Kidney (tissue), 14 donors: ENCODE data around the gene JCHAIN. TPM values are rescaled to one million over a fixed set of nuclear protein-coding genes. Genes with fewer than 3 reads are reported as not detected.

Source experiments
- DNase-seq, 5 donors: peaks; one replicate each; pipeline ENCODE4 v3.0.0-alpha.2; 2013 to 2020
- FAIRE-seq: peaks from 2 replicates; lab custom pipeline; 2012; peaks lifted over from hg19 to GRCh38; lab: Jason Lieb, UNC
- H3K27ac ChIP-seq, 2 donors: one replicate each; pipeline ENCODE4 v1.7.0; 2013; ENCODE audit warnings: low read depth in 2 of 2, low read length in 2 of 2, inconsistent platforms in 1 of 2
- H3K27me3 ChIP-seq: one replicate; pipeline ENCODE4 v1.7.1; 2013; ENCODE audit warnings: low read length, inconsistent platforms; ENCODE audit not compliant: control insufficient read depth, insufficient read depth
- H3K36me3 ChIP-seq, 3 donors: one replicate each; pipeline versions ENCODE4 v1.7.0 to v1.7.1; 2013; ENCODE audit warnings: low read length in 3 of 3, control low read depth in 1 of 3, inconsistent platforms in 1 of 3; ENCODE audit not compliant: insufficient read depth in 3 of 3, control insufficient read depth in 2 of 3
- H3K4me1 ChIP-seq, 3 donors: one replicate each; pipeline versions ENCODE4 v1.7.0 to v1.7.1; 2013; ENCODE audit warnings: low read length in 3 of 3, inconsistent platforms in 1 of 3, low read depth in 1 of 3; ENCODE audit not compliant: control insufficient read depth in 2 of 3, insufficient read depth in 2 of 3
- H3K4me3 ChIP-seq, 3 donors: one replicate each; pipeline versions ENCODE4 v1.7.0 to v1.8.1; 2013; ENCODE audit warnings: low read length in 3 of 3, control low read depth in 1 of 3, inconsistent platforms in 1 of 3
- H3K9ac ChIP-seq, 3 donors: one replicate each; pipeline versions ENCODE4 v1.7.0 to v1.7.1; 2013; ENCODE audit warnings: low read length in 3 of 3, control low read depth in 1 of 3, inconsistent platforms in 1 of 3
- H3K9me3 ChIP-seq, 3 donors: one replicate each; pipeline versions ENCODE4 v1.7.0 to v1.7.1; 2013; ENCODE audit warnings: low read length in 3 of 3, control low read depth in 1 of 3, inconsistent platforms in 1 of 3; ENCODE audit not compliant: control insufficient read depth in 2 of 3, insufficient read depth in 1 of 3
- CTCF ChIP-seq: IDR thresholded peaks from 3 replicates; pipeline ENCODE4 v1.5.1; 2012; ENCODE audit warnings: mild to moderate bottlenecking, moderate library complexity, borderline replicate concordance; ENCODE audit not compliant: insufficient read depth; ENCODE audit errors: extremely low read depth
- intact Hi-C: fragments of 100-400 bp; cut with DNase I; formaldehyde crosslinking; loops from one replicate; pipeline ENCODE4 v1.11.1; 2022
- polyA plus RNA-seq: library from polyadenylated mRNA; stranded (reverse); fragments of 350-450 nt; fragmentation: Illumina TruSeq; extraction: RNeasy Lipid Tissue Mini Kit (QIAGEN cat#74804); gene quantifications from one replicate; pipeline ENCODE4 v1.2.3, GENCODE V29; 2014; ENCODE audit warnings: low read depth, low replicate concordance; ENCODE audit not compliant: insufficient read depth
- total RNA-seq: library from RNA; stranded (reverse); fragmentation: NEBNext Ultra II Directional; extraction: Animal tissue kit (Norgen Biotek cat#: 25700); gene quantifications from one replicate; pipeline ENCODE4 v1.2.1, GENCODE V29; 2021
- donor health status: control.
- donor health status: control.
- donor health status: control.
- donor health status: control.
- donor health status: control.
- donor health status: DM: yes; HTN: yes; CAD: no.
- donor health status: Normal renal cell carcinoma (clear cell type).

JCHAIN gene
- total and polyA plus RNA-seq, 2 donors from 2014 or later = 5.1 to 355 TPM

- Histone ChIP-seq H3K9ac (no peak overlapping the region), H3K27me3 (no peaks in the 10 kb centered on the region), H3K9me3 (no peaks in the 10 kb centered on the region), H3K4me3 (peak overlapping the region in 2 of 3 donors; percentile 29 to 42), H3K27ac (peak overlapping the region; percentile 65 to 91), H3K36me3 (no peaks in the 10 kb centered on the region), H3K4me1 (peaks cover 0 to 16% (median 14%) of the 10 kb centered on the region in 3 donors)
- intact Hi-C loops = no loop called here
- no peak for FAIRE-seq
- DNase-seq = peak in 3 of 5 donors; percentile 12 to 36 (median 26)
- no peak for TF ChIP-seq CTCF
Measured at GRCh38 chr4:70713453-70714078, 47.3 kb upstream of the JCHAIN start.

GRCh38 chr4:70712604-70713452 lies 46.5 kb upstream of the JCHAIN start:
- FAIRE-seq = no peak
- Histone ChIP-seq H3K4me3 (peak overlapping the region in 2 of 3 donors; percentile 29 to 42), H3K9me3 (no peaks in the 10 kb centered on the region), H3K27ac (peak overlapping the region; percentile 65 to 91), H3K27me3 (no peaks in the 10 kb centered on the region), H3K9ac (no peak overlapping the region), H3K36me3 (no peaks in the 10 kb centered on the region), H3K4me1 (peaks cover 0 to 17% (median 16%) of the 10 kb centered on the region in 3 donors)
- intact Hi-C loops = no loop called here
- DNase-seq = no peak
- TF ChIP-seq CTCF = no peak

- no peaks in the 10 kb centered on the region for H3K9me3 ChIP-seq
- no peaks in the 10 kb centered on the region for H3K36me3 ChIP-seq
- intact Hi-C loops = no loop called here
- H3K4me1 ChIP-seq = peaks cover 0 to 18% (median 17%) of the 10 kb centered on the region in 3 donors
- no peak overlapping the region for H3K4me3 ChIP-seq
- DNase-seq (no peak), FAIRE-seq (no peak)
- no peak overlapping the region for H3K9ac ChIP-seq
- TF ChIP-seq CTCF = no peak
- no peaks in the 10 kb centered on the region for H3K27me3 ChIP-seq
- peak overlapping the region in 1 of 2 donors; percentile 22 for H3K27ac ChIP-seq
Measured at GRCh38 chr4:70712150-70712549, 45.8 kb upstream of the JCHAIN start.
